ENCODE measurements around the gene SDK2.

Gene SDK2

DNA sequence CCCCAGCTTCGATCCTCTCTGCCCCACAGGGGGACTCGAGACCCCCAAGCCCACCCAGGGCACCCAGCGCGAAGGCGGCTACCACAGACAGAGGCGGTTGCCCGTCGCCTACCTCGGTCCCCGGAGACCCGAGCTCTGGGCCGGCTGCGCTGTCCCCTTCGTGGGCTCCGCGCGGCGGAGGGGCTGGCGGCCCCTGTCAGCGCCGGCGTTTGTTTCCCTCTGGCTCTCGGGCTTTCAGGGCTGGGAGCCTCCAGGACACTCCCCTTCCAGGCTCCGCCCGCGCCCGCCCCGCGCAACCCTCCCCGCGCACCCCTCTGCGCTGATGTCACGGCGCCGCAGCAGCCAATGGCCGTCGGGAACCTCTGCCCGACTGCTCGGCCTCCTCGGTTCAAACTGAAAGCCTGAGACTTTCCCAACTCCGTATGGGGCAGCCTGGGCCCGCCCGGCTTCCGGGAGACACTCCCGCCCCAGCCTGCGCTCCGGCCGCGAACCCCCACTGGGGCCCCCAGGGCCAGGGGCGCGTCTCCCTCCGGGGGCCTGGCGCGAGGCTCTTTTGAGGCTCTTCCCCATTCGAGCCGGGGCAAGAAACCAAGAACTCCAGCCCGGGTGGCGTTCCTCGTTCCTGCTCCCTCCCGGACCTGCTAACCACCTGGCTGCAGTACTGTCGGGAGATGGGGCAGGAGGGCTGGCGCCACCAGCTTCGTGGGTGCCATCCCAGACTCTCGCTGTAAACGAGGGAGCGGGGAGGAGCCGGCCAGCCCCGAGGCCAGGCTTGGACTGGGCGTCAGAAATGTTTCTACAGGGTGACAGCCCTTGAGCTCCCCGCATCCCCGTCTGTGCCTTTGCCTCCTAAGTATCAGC is 332.2 kb downstream of the SDK2 start, which contains the start of gene CDC42EP4 (continued):
- TF ChIP-seq, protein P1, sequence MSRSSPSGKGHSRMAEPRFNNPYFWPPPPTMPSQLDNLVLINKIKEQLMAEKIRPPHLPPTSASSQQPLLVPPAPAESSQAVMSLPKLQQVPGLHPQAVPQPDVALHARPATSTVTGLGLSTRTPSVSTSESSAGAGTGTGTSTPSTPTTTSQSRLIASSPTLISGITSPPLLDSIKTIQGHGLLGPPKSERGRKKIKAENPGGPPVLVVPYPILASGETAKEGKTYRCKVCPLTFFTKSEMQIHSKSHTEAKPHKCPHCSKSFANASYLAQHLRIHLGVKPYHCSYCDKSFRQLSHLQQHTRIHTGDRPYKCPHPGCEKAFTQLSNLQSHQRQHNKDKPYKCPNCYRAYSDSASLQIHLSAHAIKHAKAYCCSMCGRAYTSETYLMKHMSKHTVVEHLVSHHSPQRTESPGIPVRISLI (tag by site-specific recombination; IDR thresholded peaks at IDR 0.05): no peak
- TF ChIP-seq, protein P2, sequence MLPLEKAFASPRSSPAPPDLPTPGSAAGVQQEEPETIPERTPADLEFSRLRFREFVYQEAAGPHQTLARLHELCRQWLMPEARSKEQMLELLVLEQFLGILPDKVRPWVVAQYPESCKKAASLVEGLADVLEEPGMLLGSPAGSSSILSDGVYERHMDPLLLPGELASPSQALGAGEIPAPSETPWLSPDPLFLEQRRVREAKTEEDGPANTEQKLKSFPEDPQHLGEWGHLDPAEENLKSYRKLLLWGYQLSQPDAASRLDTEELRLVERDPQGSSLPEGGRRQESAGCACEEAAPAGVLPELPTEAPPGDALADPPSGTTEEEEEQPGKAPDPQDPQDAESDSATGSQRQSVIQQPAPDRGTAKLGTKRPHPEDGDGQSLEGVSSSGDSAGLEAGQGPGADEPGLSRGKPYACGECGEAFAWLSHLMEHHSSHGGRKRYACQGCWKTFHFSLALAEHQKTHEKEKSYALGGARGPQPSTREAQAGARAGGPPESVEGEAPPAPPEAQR (tag by site-specific recombination; IDR thresholded peaks at IDR 0.05): no peak
- TF ChIP-seq SETDB1 (IDR thresholded peaks at IDR 0.05; ENCODE audit: insufficient read length, low read length) (no peak), ZNF704 (tag by site-specific recombination; IDR thresholded peaks at IDR 0.05) (no peak), GFI1B (tag by site-specific recombination; IDR thresholded peaks at IDR 0.05) (no peak), ZNF146 (tag by site-specific recombination; IDR thresholded peaks at IDR 0.05) (no peak), CTCF (tag by site-specific recombination; IDR thresholded peaks at IDR 0.05) (no peak), GLIS1 (tag by site-specific recombination; IDR thresholded peaks at IDR 0.05) (peak; percentile 98), WT1 (tag by site-specific recombination; IDR thresholded peaks at IDR 0.05) (peak; percentile 74), ZNF133 (tag by site-specific recombination; IDR thresholded peaks at IDR 0.05) (no peak), ZNF221 (tag by site-specific recombination; IDR thresholded peaks at IDR 0.05; ENCODE audit: borderline replicate concordance) (no peak), HIC1 (tag by site-specific recombination; IDR thresholded peaks at IDR 0.05) (peak; percentile 76), BCL11B (tag by site-specific recombination; IDR thresholded peaks at IDR 0.05; ENCODE audit: low read depth) (peak; percentile 56; the same call in 1 of the 2 replicates), ZNF558 (tag by site-specific recombination; IDR thresholded peaks at IDR 0.05) (no peak), SP3 (tag by site-specific recombination; IDR thresholded peaks at IDR 0.05) (peak; percentile 97), ZFP3 (tag by site-specific recombination; IDR thresholded peaks at IDR 0.05; ENCODE audit: low read depth) (no peak), ZNF138 (tag by site-specific recombination; IDR thresholded peaks at IDR 0.05; ENCODE audit: borderline replicate concordance) (no peak), ZFP69B (tag by site-specific recombination; IDR thresholded peaks at IDR 0.05) (peak; percentile 75), ZNF114 (tag by site-specific recombination; IDR thresholded peaks at IDR 0.05) (no peak), ZNF530 (tag by site-specific recombination; IDR thresholded peaks at IDR 0.05; ENCODE audit: low read depth) (no peak), ZNF416 (tag by site-specific recombination; IDR thresholded peaks at IDR 0.05) (no peak), ZXDB (tag by site-specific recombination; IDR thresholded peaks at IDR 0.05) (no peak), ZSCAN30 (tag by site-specific recombination; IDR thresholded peaks at IDR 0.05) (peak; percentile 66; the same call in 1 of the 2 replicates), ZNF510 (tag by site-specific recombination; IDR thresholded peaks at IDR 0.05; ENCODE audit: insufficient replicate concordance) (no peak), ZNF544 (tag by site-specific recombination; IDR thresholded peaks at IDR 0.05) (no peak), ZNF350 (tag by site-specific recombination; IDR thresholded peaks at IDR 0.05) (no peak), ZNF248 (tag by site-specific recombination; IDR thresholded peaks at IDR 0.05) (no peak)
- TF ChIP-seq, protein P3, sequence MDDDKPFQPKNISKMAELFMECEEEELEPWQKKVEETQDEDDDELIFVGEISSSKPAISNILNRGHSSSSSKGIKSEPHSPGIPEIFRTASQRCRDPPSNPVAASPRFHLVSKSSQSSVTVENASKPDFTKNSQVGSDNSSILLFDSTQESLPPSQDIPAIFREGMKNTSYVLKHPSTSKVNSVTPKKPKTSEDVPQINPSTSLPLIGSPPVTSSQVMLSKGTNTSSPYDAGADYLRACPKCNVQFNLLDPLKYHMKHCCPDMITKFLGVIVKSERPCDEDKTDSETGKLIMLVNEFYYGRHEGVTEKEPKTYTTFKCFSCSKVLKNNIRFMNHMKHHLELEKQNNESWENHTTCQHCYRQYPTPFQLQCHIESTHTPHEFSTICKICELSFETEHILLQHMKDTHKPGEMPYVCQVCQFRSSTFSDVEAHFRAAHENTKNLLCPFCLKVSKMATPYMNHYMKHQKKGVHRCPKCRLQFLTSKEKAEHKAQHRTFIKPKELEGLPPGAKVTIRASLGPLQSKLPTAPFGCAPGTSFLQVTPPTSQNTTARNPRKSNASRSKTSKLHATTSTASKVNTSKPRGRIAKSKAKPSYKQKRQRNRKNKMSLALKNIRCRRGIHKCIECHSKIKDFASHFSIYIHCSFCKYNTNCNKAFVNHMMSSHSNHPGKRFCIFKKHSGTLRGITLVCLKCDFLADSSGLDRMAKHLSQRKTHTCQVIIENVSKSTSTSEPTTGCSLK (tag by site-specific recombination; IDR thresholded peaks at IDR 0.05): no peak
- TF ChIP-seq, protein P4, sequence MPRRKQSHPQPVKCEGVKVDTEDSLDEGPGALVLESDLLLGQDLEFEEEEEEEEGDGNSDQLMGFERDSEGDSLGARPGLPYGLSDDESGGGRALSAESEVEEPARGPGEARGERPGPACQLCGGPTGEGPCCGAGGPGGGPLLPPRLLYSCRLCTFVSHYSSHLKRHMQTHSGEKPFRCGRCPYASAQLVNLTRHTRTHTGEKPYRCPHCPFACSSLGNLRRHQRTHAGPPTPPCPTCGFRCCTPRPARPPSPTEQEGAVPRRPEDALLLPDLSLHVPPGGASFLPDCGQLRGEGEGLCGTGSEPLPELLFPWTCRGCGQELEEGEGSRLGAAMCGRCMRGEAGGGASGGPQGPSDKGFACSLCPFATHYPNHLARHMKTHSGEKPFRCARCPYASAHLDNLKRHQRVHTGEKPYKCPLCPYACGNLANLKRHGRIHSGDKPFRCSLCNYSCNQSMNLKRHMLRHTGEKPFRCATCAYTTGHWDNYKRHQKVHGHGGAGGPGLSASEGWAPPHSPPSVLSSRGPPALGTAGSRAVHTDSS (tag by site-specific recombination; IDR thresholded peaks at IDR 0.05): no peak
